PC-9 (cell line): ENCODE results near the gene TMEM179.

Experiments
- CTCF ChIP-seq: fragments of 200-600 bp; sonication (generic); conservative IDR thresholded peaks from 2 replicates; pipeline ENCODE4 v1.6.1; 2017; ENCODE audit warnings: mixed run types, antibody characterized with exemption, mild to moderate bottlenecking, moderate library complexity
- EZH2 ChIP-seq: fragments of 200-600 bp; sonication (generic); IDR thresholded peaks from 2 replicates; pipeline ENCODE4 v1.8.0; 2017; ENCODE audit warnings: antibody characterized with exemption, low read depth

DNA sequence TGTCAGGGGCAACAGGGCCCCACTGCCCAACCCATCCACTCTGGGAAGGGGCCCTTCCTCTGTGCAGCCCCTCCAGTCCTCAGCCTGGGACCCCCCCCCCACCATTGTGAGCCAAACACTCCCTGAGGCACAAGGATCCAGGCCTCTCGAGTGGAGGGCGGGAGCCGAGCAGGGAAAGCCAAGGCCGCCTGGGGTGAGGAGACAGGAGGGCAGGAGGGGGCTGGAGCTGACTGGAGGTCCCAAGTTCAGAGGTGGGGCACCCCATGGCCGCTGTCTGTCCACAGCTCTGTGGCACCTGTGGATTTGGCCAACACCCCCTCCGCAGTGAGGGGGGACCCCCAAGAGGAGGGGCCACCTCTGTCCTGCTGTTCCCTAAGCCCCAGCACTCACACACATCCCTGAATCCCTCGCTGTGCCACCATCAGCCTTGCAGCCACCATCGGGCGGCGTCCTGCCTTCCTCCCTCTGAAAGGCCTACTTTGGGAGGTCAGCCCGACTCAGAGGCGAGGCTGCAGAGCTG is 50.4 kb downstream of the TMEM179 start:
- no peak for TF ChIP-seq CTCF
- TF ChIP-seq EZH2, result no peak
